ENCODE data around the gene SHISA5. TPM values are rescaled to one million over a fixed set of nuclear protein-coding genes. Genes with fewer than 3 reads are reported as not detected.

The SHISA5 gene
- total RNA-seq, 2 donors from 2014 or later, result 192 to 193 TPM

DNA sequence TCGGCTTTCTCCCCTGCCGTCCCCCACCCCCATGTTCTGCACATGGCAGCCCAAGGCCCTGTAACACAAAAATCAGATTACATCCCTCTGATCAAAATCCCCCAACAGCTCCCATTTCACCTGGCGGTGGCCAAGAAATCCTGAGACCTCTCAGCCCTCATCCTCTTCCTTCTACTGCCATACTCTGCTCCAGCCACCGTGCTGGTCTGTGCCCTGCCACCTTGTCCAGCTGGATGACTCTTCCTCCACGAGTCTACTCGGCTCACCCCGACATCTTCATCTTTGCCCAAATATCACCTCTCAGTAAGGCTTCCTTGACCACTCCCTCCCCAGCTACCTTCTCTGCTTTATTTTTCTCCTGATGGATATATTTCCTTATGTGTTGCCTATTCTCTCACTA lies 67.1 kb downstream of the SHISA5 start:
- Histone ChIP-seq H3K4me1 (ENCODE audit: control insufficient read depth, insufficient read depth, low read length) (no peaks in the 10 kb centered on the region), H3K9me3 (ENCODE audit: control insufficient read depth, low read length) (no peaks in the 10 kb centered on the region), H3K36me3 (ENCODE audit: control insufficient read depth, insufficient read depth, low read length) (peaks cover 35% of the 10 kb centered on the region), H3K4me3 (ENCODE audit: low read length) (no peak overlapping the region), H3K27ac (ENCODE audit: low read depth, low read length) (no peak overlapping the region), H3K27me3 (ENCODE audit: control insufficient read depth, insufficient read depth, low read length, poor library complexity, severe bottlenecking) (no peaks in the 10 kb centered on the region), H3K9ac (ENCODE audit: extremely low read depth, low read length, poor library complexity, severe bottlenecking) (no peak overlapping the region)
- no peak overlapping the region for H3K27ac Mint-ChIP-seq
- H3K4me1 Mint-ChIP-seq, result peaks cover 4% of the 10 kb centered on the region
- peak; percentile 40 for DNase-seq
- no peak overlapping the region for H3K4me3 Mint-ChIP-seq
- no peaks in the 10 kb centered on the region for H3K27me3 Mint-ChIP-seq (ENCODE audit: insufficient read depth)
- no peak for TF ChIP-seq CTCF (conservative IDR thresholded peaks at IDR 0.05)
- WGBS, 2 experiments (ENCODE audit: insufficient coverage in 1 of 2, insufficient read length in 1 of 2), result 88 to 92% methylated on average over 7 of the region's 7 CpGs
- H3K36me3 Mint-ChIP-seq (ENCODE audit: low read depth), result peaks cover 30% of the 10 kb centered on the region
- H3K9me3 Mint-ChIP-seq, result no peaks in the 10 kb centered on the region

DNA sequence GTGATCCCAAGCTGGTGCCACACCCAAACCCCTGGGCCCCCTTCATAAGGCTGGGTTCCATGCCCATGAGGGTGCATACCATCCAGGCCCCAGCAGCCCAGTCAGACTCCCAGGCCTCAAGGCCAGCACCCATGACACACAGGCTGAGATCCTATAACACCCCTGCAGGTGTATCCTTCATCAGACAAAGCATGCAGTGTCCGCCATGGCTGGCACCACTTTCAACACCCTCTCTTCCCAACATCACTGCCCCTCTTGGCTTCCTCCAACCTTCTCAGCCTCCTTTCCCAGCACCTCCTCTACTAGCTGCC lies 67.5 kb downstream of the SHISA5 start:
- no peaks in the 10 kb centered on the region for H3K27me3 Mint-ChIP-seq (ENCODE audit: insufficient read depth)
- no peak for DNase-seq
- peaks cover 30% of the 10 kb centered on the region for H3K36me3 Mint-ChIP-seq (ENCODE audit: low read depth)
- no peaks in the 10 kb centered on the region for H3K9me3 ChIP-seq (ENCODE audit: control insufficient read depth, low read length)
- no peaks in the 10 kb centered on the region for H3K4me1 ChIP-seq (ENCODE audit: control insufficient read depth, insufficient read depth, low read length)
- H3K27ac Mint-ChIP-seq, result no peak overlapping the region
- H3K27ac ChIP-seq (ENCODE audit: low read depth, low read length), result no peak overlapping the region
- H3K4me3 ChIP-seq (ENCODE audit: low read length), result no peak overlapping the region
- H3K4me1 Mint-ChIP-seq, result peaks cover 5% of the 10 kb centered on the region
- H3K27me3 ChIP-seq (ENCODE audit: control insufficient read depth, insufficient read depth, low read length, poor library complexity, severe bottlenecking), result no peaks in the 10 kb centered on the region
- H3K4me3 Mint-ChIP-seq, result no peak overlapping the region
- H3K9ac ChIP-seq (ENCODE audit: extremely low read depth, low read length, poor library complexity, severe bottlenecking), result no peak overlapping the region
- 29 to 46% methylated on average over 1 of the region's 1 CpG for WGBS, 2 experiments (ENCODE audit: insufficient coverage in 1 of 2, insufficient read length in 1 of 2)
- peaks cover 35% of the 10 kb centered on the region for H3K36me3 ChIP-seq (ENCODE audit: control insufficient read depth, insufficient read depth, low read length)
- H3K9me3 Mint-ChIP-seq, result no peaks in the 10 kb centered on the region
- TF ChIP-seq CTCF (conservative IDR thresholded peaks at IDR 0.05), result no peak

- Mint-ChIP-seq H3K27me3 (ENCODE audit: insufficient read depth) (no peaks in the 10 kb centered on the region), H3K4me3 (no peak overlapping the region), H3K36me3 (ENCODE audit: low read depth) (peaks cover 30% of the 10 kb centered on the region), H3K27ac (no peak overlapping the region), H3K4me1 (peaks cover 6% of the 10 kb centered on the region), H3K9me3 (no peaks in the 10 kb centered on the region)
- H3K4me3 ChIP-seq (ENCODE audit: low read length), result no peak overlapping the region
- peak; percentile 100 for TF ChIP-seq CTCF (conservative IDR thresholded peaks at IDR 0.05)
- H3K36me3 ChIP-seq (ENCODE audit: control insufficient read depth, insufficient read depth, low read length), result peaks cover 34% of the 10 kb centered on the region
- no peaks in the 10 kb centered on the region for H3K9me3 ChIP-seq (ENCODE audit: control insufficient read depth, low read length)
- WGBS, 2 experiments (ENCODE audit: insufficient coverage in 1 of 2, insufficient read length in 1 of 2), result 55 to 62% methylated on average over 6 to 7 of the region's 7 CpGs
- DNase-seq, result peak; percentile 98
- H3K9ac ChIP-seq (ENCODE audit: extremely low read depth, low read length, poor library complexity, severe bottlenecking), result no peak overlapping the region
- no peak overlapping the region for H3K27ac ChIP-seq (ENCODE audit: low read depth, low read length)
- no peaks in the 10 kb centered on the region for H3K27me3 ChIP-seq (ENCODE audit: control insufficient read depth, insufficient read depth, low read length, poor library complexity, severe bottlenecking)
- no peaks in the 10 kb centered on the region for H3K4me1 ChIP-seq (ENCODE audit: control insufficient read depth, insufficient read depth, low read length)
These were observed 68.0 kb downstream of the SHISA5 start for GRCh38 chr3:48435774-48436476.

Data from endodermal cell (in vitro differentiated cells).